ENCODE measurements around the gene BARX2.

DNA sequence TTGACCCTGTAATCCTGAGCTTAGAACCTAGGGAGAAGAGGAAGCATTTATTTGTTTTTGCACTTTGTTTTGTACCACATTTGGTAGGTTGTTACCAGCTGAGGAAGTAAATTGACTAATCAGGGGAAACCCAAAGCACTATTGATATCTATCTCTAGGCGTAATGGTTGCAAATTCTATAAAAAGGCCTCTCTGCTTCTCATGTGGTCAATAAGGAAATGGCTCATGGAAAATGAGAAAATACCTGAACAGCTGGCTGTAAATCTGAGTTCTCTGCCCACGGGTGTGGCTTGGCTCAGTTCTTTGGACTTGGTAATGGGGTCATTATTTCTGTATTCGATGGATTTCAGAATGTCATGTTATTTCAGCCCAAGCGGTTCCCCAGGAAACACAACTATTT is 42.4 kb downstream of the BARX2 start:
- TF ChIP-seq EZH2 (IDR thresholded peaks at IDR 0.05) (no peak), POLR2AphosphoS5 (IDR thresholded peaks at IDR 0.05; ENCODE audit: borderline replicate concordance, low read depth, low read length) (no peak)
